ENCODE measurements around the gene MIF4GD. TPM values are rescaled to one million over a fixed set of nuclear protein-coding genes. Genes with fewer than 3 reads are reported as not detected.

MIF4GD gene
- 24.0 and 26.1 TPM in 2 replicates for total RNA-seq (2021)
- long read RNA-seq, transcript MIF4GD-208 (7 exons, 1,419 nt): minor isoform, 24 of 118 reads
- long read RNA-seq, transcript MIF4GD-201 (7 exons, 1,358 nt): minor isoform, 9 of 118 reads
- long read RNA-seq, transcript MIF4GD-202 (6 exons, 1,306 nt): major isoform, 64 of 118 reads
- long read RNA-seq, transcript MIF4GD-214 (5 exons, 1,230 nt): minor isoform, 5 of 118 reads
- long read RNA-seq, partial matches to known transcripts: 2 of 118 reads
- long read RNA-seq, other reads (novel, unspliced or antisense): 9 of 118 reads

- H3K27ac ChIP-seq (ENCODE audit: insufficient read length, low read depth, low read length): no peak within 1 kb of the TSS
- peak within 1 kb of the TSS; percentile 76 to 86 for H3K4me3 Mint-ChIP-seq
- peaks cover 22% of the 10 kb centered on the region for H3K23me2 ChIP-seq (ENCODE audit: insufficient read length, low read depth, low read length, poor library complexity, severe bottlenecking)
These were observed at the start of gene MIF4GD for GRCh38 chr17:75270966-75271232. TSS of gene MIF4GD (minus strand) at chr17:75271231. CDS start at chr17:75270195, 1,036 bp downstream.

More at GRCh38 chr17:75270966-75271232, at the start of gene MIF4GD:
- no peak within 1 kb of the TSS for H3K56ac ChIP-seq (ENCODE audit: insufficient read length, low read depth, low read length)
- H4K8ac ChIP-seq (replicated peaks; ENCODE audit: insufficient read length, low read depth, low read length): no peak within 1 kb of the TSS
- H3K36me3 Mint-ChIP-seq (ENCODE audit: insufficient read depth in 1 of 3, low read depth in 3 of 3): peaks cover 0 to 38% (median 35%) of the 10 kb centered on the region in 3 experiments; a peak in 6 of 7 replicates
- TF ChIP-seq CTCF (conservative IDR thresholded peaks at IDR 0.05): no peak
- no peak within 1 kb of the TSS for H2BK120ac ChIP-seq (ENCODE audit: low read depth, low read length, poor library complexity, severe bottlenecking)
- peak within 1 kb of the TSS; percentile 72 for H3K14ac ChIP-seq (ENCODE audit: insufficient read depth, low read length)
- H2BK20ac ChIP-seq (ENCODE audit: low read depth, low read length, poor library complexity, severe bottlenecking): no peak within 1 kb of the TSS
- H2BK12ac ChIP-seq (ENCODE audit: insufficient read length, low read depth, low read length): no peak within 1 kb of the TSS
- no peak within 1 kb of the TSS for H2AFZ ChIP-seq (ENCODE audit: low read length)
- no peak within 1 kb of the TSS for H3T11ph ChIP-seq (ENCODE audit: low read length)
- no peaks in the 10 kb centered on the region for H4K20me1 ChIP-seq (ENCODE audit: control insufficient read depth, insufficient read depth, insufficient read length)
- H3K27me3 ChIP-seq (ENCODE audit: insufficient read depth, low read length): no peaks in the 10 kb centered on the region
- no peaks in the 10 kb centered on the region for H3K79me2 ChIP-seq (ENCODE audit: insufficient read depth, low read length)
- DNase-seq: no peak
- H4K91ac ChIP-seq (ENCODE audit: insufficient read length, low read depth, low read length): no peak within 1 kb of the TSS
- peak within 1 kb of the TSS in 2 of 3 experiments; percentile 44 to 89; a peak in 4 of 7 replicates for H3K27ac Mint-ChIP-seq
- H3K4me1 ChIP-seq (ENCODE audit: insufficient read depth, low read length): 0 out of 2 replicates have a peak, but pooled peaks cover 2% of the 10 kb centered on the region
- WGBS (ENCODE audit: extremely low coverage, insufficient read length, low lambda C conversion rate): no CpG with 5 or more reads among the region's 39 CpGs
- no peak within 1 kb of the TSS for H2BK15ac ChIP-seq (ENCODE audit: low read depth, low read length)
- no peaks in the 10 kb centered on the region for H3K9me3 ChIP-seq (ENCODE audit: control insufficient read depth, low read depth, low read length)
- H3K27me3 Mint-ChIP-seq (ENCODE audit: low read depth): no peaks in the 10 kb centered on the region; the same call in 1 of the 2 replicates
- H3K9me3 Mint-ChIP-seq: no peaks in the 10 kb centered on the region
- no peak within 1 kb of the TSS for H3K4ac ChIP-seq (ENCODE audit: low read depth, low read length)
- peak within 1 kb of the TSS; percentile 1 for H3K18ac ChIP-seq (ENCODE audit: insufficient read length, low read depth, low read length)
- H3K79me1 ChIP-seq (ENCODE audit: insufficient read depth, low read depth, low read length, poor library complexity, severe bottlenecking): no peaks in the 10 kb centered on the region
- peak within 1 kb of the TSS; percentile 66 for H3K9ac ChIP-seq (ENCODE audit: extremely low read depth, insufficient read length, low read length)
- H4K5ac ChIP-seq (ENCODE audit: insufficient read length, low read depth, low read length): no peak within 1 kb of the TSS
- H2BK5ac ChIP-seq (ENCODE audit: insufficient read length, low read length): no peak within 1 kb of the TSS
- no peak within 1 kb of the TSS for H2AK5ac ChIP-seq (ENCODE audit: insufficient read length, low read length)
- H3K4me2 ChIP-seq (ENCODE audit: insufficient read depth, insufficient read length, low read length): peak within 1 kb of the TSS; percentile 74
- no peak within 1 kb of the TSS for H3K23ac ChIP-seq (ENCODE audit: insufficient read length, low read depth, low read length)
- peaks cover 15 to 20% of the 10 kb centered on the region in 2 experiments for H3K4me1 Mint-ChIP-seq

Data from H9 (cell line).